ENCODE measurements around the gene DHRS4. TPM values are rescaled to one million over a fixed set of nuclear protein-coding genes. Genes with fewer than 3 reads are reported as not detected.

The DHRS4 gene
- total and polyA plus RNA-seq, 2 of the 13 experiments (the other 11 are each of a cell fraction or from before 2014, with no cell fraction given), result 23.9 to 45.1 TPM

GRCh38 chr14:23929822-23930294, 23.7 kb upstream of the DHRS4 start (continued):
- TF ChIP-seq HOMEZ (CRISPR knock-in tag; IDR thresholded peaks at IDR 0.05; ENCODE audit: low read depth), result peak; percentile 59; the same call in 1 of the 2 replicates
- peak; percentile 52 for TF ChIP-seq FOXA3 (CRISPR knock-in tag; IDR thresholded peaks at IDR 0.05)
- peak; percentile 99 for TF ChIP-seq SMC3 (IDR thresholded peaks at IDR 0.05; ENCODE audit: low read length)
- TF ChIP-seq ZNF777 (CRISPR knock-in tag; IDR thresholded peaks at IDR 0.05), result peak; percentile 47; the same call in 1 of the 2 replicates
- TF ChIP-seq ZNF549 (CRISPR knock-in tag; IDR thresholded peaks at IDR 0.05), result no peak
- no peak; the same call in 2 of the 3 replicates for TF ChIP-seq MXI1 (IDR thresholded peaks at IDR 0.05; ENCODE audit: borderline replicate concordance, low read depth, low read length)
- TF ChIP-seq SIN3B (IDR thresholded peaks at IDR 0.05; ENCODE audit: low read length), result peak; percentile 52; the same call in 1 of the 2 replicates
- peak in 1 of 2 experiments; percentile 68; a peak in 2 of 4 replicates for TF ChIP-seq KLF16 (CRISPR knock-in tag; IDR thresholded peaks at IDR 0.05)
- TF ChIP-seq RBM22 (optimal IDR thresholded peaks at IDR 0.05; ENCODE audit: low read length), result no peak
- no peak for TF ChIP-seq IRF9 (CRISPR knock-in tag; IDR thresholded peaks at IDR 0.05; ENCODE audit: borderline replicate concordance)
- TF ChIP-seq EP300 (IDR thresholded peaks at IDR 0.05; ENCODE audit: low read depth in 2 of 2, low read length in 2 of 2), result no peak
- peak; percentile 32; the same call in 1 of the 2 replicates for TF ChIP-seq EP300 (CRISPR knock-in tag; IDR thresholded peaks at IDR 0.05; ENCODE audit: borderline replicate concordance)
- TF ChIP-seq ZNF331 (CRISPR knock-in tag; IDR thresholded peaks at IDR 0.05), result peak; percentile 53; the same call in 1 of the 2 replicates
- peak; percentile 58; the same call in 1 of the 2 replicates for TF ChIP-seq ZNF572 (CRISPR knock-in tag; IDR thresholded peaks at IDR 0.05)
- TF ChIP-seq THAP9 (CRISPR knock-in tag; IDR thresholded peaks at IDR 0.05; ENCODE audit: borderline replicate concordance), result 0 out of 2 replicates have a peak, but pooled peaks have one; percentile 28
- TF ChIP-seq ZNF124 (CRISPR knock-in tag; IDR thresholded peaks at IDR 0.05), result peak; percentile 71; the same call in 1 of the 2 replicates
- TF ChIP-seq ATF2 (CRISPR knock-in tag; IDR thresholded peaks at IDR 0.05), result 0 out of 2 replicates have a peak, but pooled peaks have one; percentile 43
- peak; percentile 55; the same call in 1 of the 2 replicates for TF ChIP-seq RXRB (CRISPR knock-in tag; IDR thresholded peaks at IDR 0.05; ENCODE audit: borderline replicate concordance)
- TF ChIP-seq ETV5 (CRISPR knock-in tag; IDR thresholded peaks at IDR 0.05; ENCODE audit: borderline replicate concordance), result peak; percentile 19; the same call in 1 of the 2 replicates
- TF ChIP-seq RAD21 (CRISPR knock-in tag; IDR thresholded peaks at IDR 0.05), result peak; percentile 87
- peak; percentile 46; the same call in 1 of the 2 replicates for TF ChIP-seq SMAD1 (CRISPR knock-in tag; IDR thresholded peaks at IDR 0.05; ENCODE audit: borderline replicate concordance, low read depth)
